Pancreas (tissue), 10 donors: Measurements from ENCODE around the gene SYNDIG1L. TPM values are rescaled to one million over a fixed set of nuclear protein-coding genes. Genes with fewer than 3 reads are reported as not detected.

ENCODE experiments used
- ATAC-seq, 4 donors: fragments of 200-7000 bp; cut with Tn5 transposase; one replicate each; pipeline versions ENCODE4 v1.8.0 to v1.9.1; 2020; ENCODE audit warnings: mild to moderate bottlenecking in 4 of 4, moderate library complexity in 4 of 4
- DNase-seq, 6 donors: peaks; one replicate each; pipeline ENCODE4 v3.0.0-alpha.2; 2020
- FAIRE-seq: peaks from 2 replicates; lab custom pipeline; 2012; peaks lifted over from hg19 to GRCh38; lab: Jason Lieb, UNC
- H3K27ac ChIP-seq, 4 donors: fragments of 200-600 bp; sonication (generic); 1 replicate in 3 of 4; 2 replicates in 1 of 4; pipeline versions ENCODE4 v1.5.0 to v1.8.0; 2020
- H3K27me3 ChIP-seq, 4 donors: fragments of 200-600 bp; one replicate each; pipeline ENCODE4 v1.8.0; 2021
- H3K36me3 ChIP-seq, 3 donors: fragments of 200-600 bp; sonication (generic) in 1 of 3; one replicate each; pipeline versions ENCODE4 v1.5.0 to v1.8.0; 2020 to 2021
- H3K4me1 ChIP-seq, 3 donors: fragments of 200-600 bp; one replicate each; pipeline ENCODE4 v1.8.0; 2021
- H3K4me3 ChIP-seq, 4 donors: fragments of 200-600 bp; sonication (generic) in 2 of 4; one replicate each; pipeline versions ENCODE4 v1.5.0 to v1.8.0; 2020 to 2021
- H3K9me3 ChIP-seq, 4 donors: fragments of 200-600 bp; one replicate each; pipeline ENCODE4 v1.8.0; 2021
- WGBS, 2 donors: extraction: QIAGEN DNeasy Blood & Tissue Kit; methylation state at CpG; one replicate each; pipeline ENCODE4 v1.1.7; 2013; 5-methylcytosine and 5-hydroxymethylcytosine counted together
- intact Hi-C, 3 donors: fragments of 100-400 bp; cut with DNase I; formaldehyde crosslinking; loops; one replicate each; pipeline versions ENCODE4 v1.11.1 to v1.14.2; 2022
- polyA plus RNA-seq, 2 donors: library from polyadenylated mRNA; stranded (reverse); fragments of 200-250 nt; gene quantifications; one replicate each; pipeline ENCODE4 v1.2.3, GENCODE V29; 2013
- total RNA-seq, 6 donors: library from RNA; stranded (reverse); fragmentation: NEBNext Ultra II Directional in 4 of 6; extraction: Animal tissue kit (Norgen Biotek cat#: 25700) in 4 of 6; gene quantifications; one replicate each; pipeline versions ENCODE4 v1.2.1 to v1.2.4, GENCODE V29; 2021 to 2023
- TF ChIP-seq, protein P1 (sequence below), 4 donors: fragments of 200-600 bp; sonication (generic) in 3 of 4; IDR thresholded peaks; one replicate each; pipeline versions ENCODE4 v1.5.0 to v1.8.0; 2021; ENCODE audit warnings: antibody characterized with exemption in 4 of 4
- donor health status: healthy with polysubstance abuse.
- donor health status: DM: no; HTN: no; CAD: no; lungs with moderate emphysema.
- donor health status: DM: no; HTN: no; CAD: no.
- donor health status: control.
- donor health status: control.
- donor health status: Bipolar disorder and iron deficiency.
- donor health status: DM: yes; HTN: yes; CAD: no.
- donor health status: DM: no; HTN: no; CAD: no.
- donor health status: DM: no; HTN: no; CAD: no.
- donor health status: DM: yes; HTN: yes; CAD: no.

Gene SYNDIG1L
- total and polyA plus RNA-seq, 8 donors, result 0.23 to 2.5 (median 0.27) TPM; not detected in 4

DNA sequence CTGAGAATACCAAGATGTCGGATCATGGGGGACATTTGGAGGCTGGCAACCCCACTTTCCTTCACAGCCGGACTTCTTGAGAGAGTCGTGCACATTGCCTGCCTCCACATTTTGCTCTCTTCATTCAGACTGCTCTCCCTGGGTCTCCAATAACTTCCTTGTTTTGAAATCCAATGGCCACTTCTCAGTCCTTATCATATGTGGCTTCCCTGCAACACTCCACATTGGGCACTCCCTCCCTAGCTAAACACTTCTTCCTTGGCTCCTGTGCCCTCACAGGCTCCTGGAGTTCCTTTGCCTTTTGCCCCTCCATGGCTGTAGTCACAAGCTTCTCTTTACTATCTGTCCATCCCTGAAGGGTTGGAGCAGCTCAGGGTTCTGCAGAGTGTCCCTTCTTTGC, 37.0 kb upstream of the SYNDIG1L start:
- WGBS, 2 donors, result 81 to 90% methylated on average over 3 of the region's 3 CpGs
- TF ChIP-seq, protein P1, sequence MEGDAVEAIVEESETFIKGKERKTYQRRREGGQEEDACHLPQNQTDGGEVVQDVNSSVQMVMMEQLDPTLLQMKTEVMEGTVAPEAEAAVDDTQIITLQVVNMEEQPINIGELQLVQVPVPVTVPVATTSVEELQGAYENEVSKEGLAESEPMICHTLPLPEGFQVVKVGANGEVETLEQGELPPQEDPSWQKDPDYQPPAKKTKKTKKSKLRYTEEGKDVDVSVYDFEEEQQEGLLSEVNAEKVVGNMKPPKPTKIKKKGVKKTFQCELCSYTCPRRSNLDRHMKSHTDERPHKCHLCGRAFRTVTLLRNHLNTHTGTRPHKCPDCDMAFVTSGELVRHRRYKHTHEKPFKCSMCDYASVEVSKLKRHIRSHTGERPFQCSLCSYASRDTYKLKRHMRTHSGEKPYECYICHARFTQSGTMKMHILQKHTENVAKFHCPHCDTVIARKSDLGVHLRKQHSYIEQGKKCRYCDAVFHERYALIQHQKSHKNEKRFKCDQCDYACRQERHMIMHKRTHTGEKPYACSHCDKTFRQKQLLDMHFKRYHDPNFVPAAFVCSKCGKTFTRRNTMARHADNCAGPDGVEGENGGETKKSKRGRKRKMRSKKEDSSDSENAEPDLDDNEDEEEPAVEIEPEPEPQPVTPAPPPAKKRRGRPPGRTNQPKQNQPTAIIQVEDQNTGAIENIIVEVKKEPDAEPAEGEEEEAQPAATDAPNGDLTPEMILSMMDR (IDR thresholded peaks at IDR 0.05), result no peak
- Histone ChIP-seq H3K9me3 (no peaks in the 10 kb centered on the region), H3K4me1 (no peaks in the 10 kb centered on the region), H3K36me3 (no peaks in the 10 kb centered on the region), H3K27me3 (no peaks in the 10 kb centered on the region), H3K27ac (no peak overlapping the region), H3K4me3 (no peak overlapping the region)
- FAIRE-seq, result no peak
- DNase-seq, result no peak
- no peak for ATAC-seq
- intact Hi-C loops, result no loop called here

DNA sequence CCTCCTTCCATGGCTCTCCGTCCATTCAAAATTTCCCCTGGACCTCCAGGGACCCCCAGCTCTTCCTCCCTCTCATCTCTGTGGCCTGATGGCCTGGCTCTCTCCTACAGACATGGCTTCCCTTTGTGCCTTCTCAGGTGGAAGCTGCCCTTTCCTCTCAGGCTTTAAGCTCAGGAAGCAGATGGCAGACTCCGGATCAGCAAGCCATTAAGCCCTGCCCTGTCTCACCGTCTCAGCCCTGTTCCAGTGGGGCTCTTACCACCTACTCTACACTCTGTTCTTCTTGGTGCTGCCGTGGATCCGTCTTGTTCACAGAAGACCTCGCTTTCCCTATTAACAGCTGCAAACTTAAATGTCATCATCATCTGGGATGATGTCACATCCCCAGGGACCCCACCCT, 34.0 kb upstream of the SYNDIG1L start:
- Histone ChIP-seq H3K4me1 (no peaks in the 10 kb centered on the region), H3K36me3 (no peaks in the 10 kb centered on the region), H3K4me3 (no peak overlapping the region), H3K27ac (no peak overlapping the region), H3K9me3 (no peaks in the 10 kb centered on the region), H3K27me3 (no peaks in the 10 kb centered on the region)
- DNase-seq, result no peak
- FAIRE-seq, result no peak
- 74 to 79% methylated on average over 6 of the region's 6 CpGs for WGBS, 2 donors
- TF ChIP-seq, protein P1 (IDR thresholded peaks at IDR 0.05), result no peak
- no peak for ATAC-seq
- intact Hi-C loops, result no loop called here

GRCh38 chr14:74459289-74459946, 33.4 kb upstream of the SYNDIG1L start:
- WGBS, 2 donors, result 73% methylated on average over 10 of the region's 10 CpGs
- Histone ChIP-seq H3K9me3 (no peaks in the 10 kb centered on the region), H3K36me3 (no peaks in the 10 kb centered on the region), H3K4me3 (no peak overlapping the region), H3K27me3 (no peaks in the 10 kb centered on the region), H3K27ac (no peak overlapping the region), H3K4me1 (no peaks in the 10 kb centered on the region)
- TF ChIP-seq, protein P1 (IDR thresholded peaks at IDR 0.05), result peak in 3 of 4 donors; percentile 19 to 46 (median 34)
- intact Hi-C loops, result no loop called here
- ATAC-seq, result peak in 3 of 4 donors; percentile 60 to 76 (median 71)
- peak in 2 of 6 donors; percentile 23 to 62 for DNase-seq
- no peak for FAIRE-seq

DNA sequence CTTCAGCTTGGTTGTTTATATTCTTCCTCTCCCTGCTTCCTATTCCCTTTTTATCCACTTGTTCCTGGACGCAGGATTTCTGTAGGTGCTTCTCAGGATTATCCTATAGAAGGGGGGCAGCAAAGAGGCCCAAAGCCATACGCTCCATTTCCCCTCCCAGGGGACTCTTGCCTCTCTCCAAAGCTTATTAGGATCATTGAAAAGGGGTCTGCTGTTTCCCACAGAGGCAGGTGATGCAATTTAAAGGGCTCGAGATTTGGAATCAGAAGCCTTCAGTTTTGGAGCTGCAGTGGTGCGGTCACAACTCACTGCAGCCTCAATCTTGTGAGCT, 31.5 kb upstream of the SYNDIG1L start:
- FAIRE-seq, result no peak
- no peaks in the 10 kb centered on the region for H3K36me3 ChIP-seq
- TF ChIP-seq, protein P1 (IDR thresholded peaks at IDR 0.05), result no peak
- 73 to 75% methylated on average over 4 of the region's 4 CpGs for WGBS, 2 donors
- intact Hi-C loops, result no loop called here
- H3K4me1 ChIP-seq, result no peaks in the 10 kb centered on the region
- no peaks in the 10 kb centered on the region for H3K9me3 ChIP-seq
- H3K4me3 ChIP-seq, result no peak overlapping the region
- no peak for DNase-seq
- H3K27ac ChIP-seq, result no peak overlapping the region
- no peaks in the 10 kb centered on the region for H3K27me3 ChIP-seq
- no peak for ATAC-seq
